Uterus (tissue), 2 donors: ENCODE data around the gene FREM1.

Experiments used
- POLR2A ChIP-seq, 2 donors: fragments of 450-650 bp; IDR thresholded peaks; one replicate each; pipeline ENCODE4 v1.6.1; 2016; ENCODE audit warnings: antibody characterized with exemption in 2 of 2, mild to moderate bottlenecking in 1 of 2, moderate library complexity in 1 of 2
- TF ChIP-seq, protein P1 (sequence below), 4 experiments: fragments of 200-600 bp in 2 of 4; fragments of 450-650 bp in 2 of 4; sonication (generic) in 2 of 4; IDR thresholded peaks; one replicate each; pipeline ENCODE4 v1.5.1; 2016 to 2019; ENCODE audit warnings: antibody characterized with exemption in 4 of 4, mild to moderate bottlenecking in 2 of 4, moderate library complexity in 1 of 4

GRCh38 chr9:14843163-14843562 is 67.1 kb downstream of the FREM1 start:
- TF ChIP-seq POLR2A (IDR thresholded peaks at IDR 0.05), result no peak
- TF ChIP-seq, protein P1, sequence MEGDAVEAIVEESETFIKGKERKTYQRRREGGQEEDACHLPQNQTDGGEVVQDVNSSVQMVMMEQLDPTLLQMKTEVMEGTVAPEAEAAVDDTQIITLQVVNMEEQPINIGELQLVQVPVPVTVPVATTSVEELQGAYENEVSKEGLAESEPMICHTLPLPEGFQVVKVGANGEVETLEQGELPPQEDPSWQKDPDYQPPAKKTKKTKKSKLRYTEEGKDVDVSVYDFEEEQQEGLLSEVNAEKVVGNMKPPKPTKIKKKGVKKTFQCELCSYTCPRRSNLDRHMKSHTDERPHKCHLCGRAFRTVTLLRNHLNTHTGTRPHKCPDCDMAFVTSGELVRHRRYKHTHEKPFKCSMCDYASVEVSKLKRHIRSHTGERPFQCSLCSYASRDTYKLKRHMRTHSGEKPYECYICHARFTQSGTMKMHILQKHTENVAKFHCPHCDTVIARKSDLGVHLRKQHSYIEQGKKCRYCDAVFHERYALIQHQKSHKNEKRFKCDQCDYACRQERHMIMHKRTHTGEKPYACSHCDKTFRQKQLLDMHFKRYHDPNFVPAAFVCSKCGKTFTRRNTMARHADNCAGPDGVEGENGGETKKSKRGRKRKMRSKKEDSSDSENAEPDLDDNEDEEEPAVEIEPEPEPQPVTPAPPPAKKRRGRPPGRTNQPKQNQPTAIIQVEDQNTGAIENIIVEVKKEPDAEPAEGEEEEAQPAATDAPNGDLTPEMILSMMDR (IDR thresholded peaks at IDR 0.05), result no peak
